Placental pericyte (primary cell): Measurements from ENCODE around the gene TAS1R1. TPM values are rescaled to one million over a fixed set of nuclear protein-coding genes. Genes with fewer than 3 reads are reported as not detected.

Experiments used
- small RNA-seq: library from RNA; depleted of rRNA; stranded (forward); fragments of <200 nt; gene quantifications from one replicate; pipeline ENCODE3, GENCODE V24; 2012; ENCODE audit warnings: low replicate concordance
- total RNA-seq: library from RNA; depleted of rRNA; stranded (reverse); fragments of >200 nt; gene quantifications from 2 replicates; pipeline ENCODE4 v1.2.3, GENCODE V29; 2012

The TAS1R1 gene
- under 0.01 and 0.14 TPM in 2 replicates for total RNA-seq

GRCh38 chr1:6554907-6555778, at the start of gene TAS1R1:
Gene TAS1R1, plus strand, starts transcription at chr1:6555307. Its CDS starts 67 bp downstream, at chr1:6555374.

GRCh38 chr1:6554031-6554906, 838 bp upstream of the TAS1R1 start, which contains the start of gene NOL9:
Gene NOL9, minus strand, starts transcription at chr1:6554513. Its CDS starts 11 bp downstream, at chr1:6554502.

GRCh38 chr1:6579374-6580118, 24.4 kb downstream of the TAS1R1 start, which contains the start of gene ZBTB48:
Gene ZBTB48, plus strand, starts transcription at chr1:6579994. Its CDS starts 616 bp downstream, at chr1:6580610.

GRCh38 chr1:6602669-6603237, 47.6 kb downstream of the TAS1R1 start, which contains the start of gene KLHL21:
Gene KLHL21, minus strand, starts transcription at chr1:6602869. Its CDS starts 52 bp downstream, at chr1:6602817.

GRCh38 chr1:6613361-6614018, 58.4 kb downstream of the TAS1R1 start, which contains the start of gene PHF13:
Gene PHF13, plus strand, starts transcription at chr1:6613731. Its CDS starts 336 bp downstream, at chr1:6614067.

GRCh38 chr1:6624710-6625583, 69.8 kb downstream of the TAS1R1 start, which contains the start of gene THAP3:
Gene THAP3, plus strand, starts transcription at chr1:6624868. Its CDS starts 351 bp downstream, at chr1:6625219.

Small RNA genes within 50 kb of the gene (small RNA-seq; reads per million reads assigned to genes)
- not detected for gene RNU6-731P

Other genes starting within 250 kb of the TAS1R1 start
- gene ACOT7, start 161.5 kb upstream of the TAS1R1 start, total RNA-seq = 56.1 and 57.3 TPM in 2 replicates
- gene HES2, start 135.4 kb upstream of the TAS1R1 start, total RNA-seq = 0.14 and 0.22 TPM in 2 replicates
- gene ESPN, start 130.5 kb upstream of the TAS1R1 start, total RNA-seq = under 0.01 TPM in 1 of 2 replicates, not detected in the other
- gene TNFRSF25, start 89.1 kb upstream of the TAS1R1 start, total RNA-seq = 1.4 and 1.5 TPM in 2 replicates
- gene PLEKHG5, start 63.6 kb upstream of the TAS1R1 start, total RNA-seq = 2.8 and 7.2 TPM in 2 replicates
- 23.2 and 46.2 TPM in 2 replicates for gene NOL9, start 794 bp upstream of the TAS1R1 start, total RNA-seq
- 11.5 and 14.4 TPM in 2 replicates for gene ZBTB48, start 24.7 kb downstream of the TAS1R1 start, total RNA-seq
- gene KLHL21, start 47.6 kb downstream of the TAS1R1 start, total RNA-seq = 46.5 and 46.6 TPM in 2 replicates
- 12.0 and 12.5 TPM in 2 replicates for gene PHF13, start 58.4 kb downstream of the TAS1R1 start, total RNA-seq
- gene THAP3, start 69.6 kb downstream of the TAS1R1 start, total RNA-seq = 11.5 and 16.4 TPM in 2 replicates
- gene DNAJC11, start 146.5 kb downstream of the TAS1R1 start, total RNA-seq = 40.7 and 43.8 TPM in 2 replicates
- 38.5 and 49.7 TPM in 2 replicates for gene CAMTA1, start 230.1 kb downstream of the TAS1R1 start, total RNA-seq